A549 (cell line): ENCODE results near the gene GAL3ST3.

ENCODE experiments used
- CTCF ChIP-seq: fragments of >200 bp; sonication (Bioruptor Twin); formaldehyde crosslinking; IDR thresholded peaks from 3 replicates; pipeline ENCODE4 v1.5.1; 2016
- ELK1 ChIP-seq: fragments of 150-350 bp; IDR thresholded peaks from 2 replicates; pipeline ENCODE4 v1.6.1; 2014; ENCODE audit warnings: low read depth, mild to moderate bottlenecking, low read length
- EP300 ChIP-seq, 2 experiments: fragments of >200 bp; sonication (Bioruptor Twin); formaldehyde crosslinking; IDR thresholded peaks; 2 replicates in 1 of 2; 3 replicates in 1 of 2; pipeline ENCODE4 v1.6.1; 2016 to 2017
- ESRRA ChIP-seq: fragments of 150-350 bp; IDR thresholded peaks from 2 replicates; pipeline ENCODE4 v1.6.1; 2014; ENCODE audit warnings: mild to moderate bottlenecking, low read length, borderline replicate concordance
- JUN ChIP-seq, 2 experiments: fragments of >200 bp; sonication (Bioruptor Twin); formaldehyde crosslinking; IDR thresholded peaks; 2 replicates in 1 of 2; 3 replicates in 1 of 2; pipeline ENCODE4 v1.6.1; 2016 to 2017
- MAX ChIP-seq: IDR thresholded peaks from 2 replicates; pipeline ENCODE4 v1.6.1; 2012
- POLR2A ChIP-seq: IDR thresholded peaks from 2 replicates; pipeline ENCODE4 v1.6.1; 2012; ENCODE audit warnings: mild to moderate bottlenecking, low read length
- RAD21 ChIP-seq, 2 experiments: fragments of >200 bp in 1 of 2; sonication (Bioruptor Twin) in 1 of 2; formaldehyde crosslinking in 1 of 2; IDR thresholded peaks in 1 of 2; conservative IDR thresholded peaks in 1 of 2; 2 replicates in 1 of 2; 3 replicates in 1 of 2; pipeline ENCODE4 v1.6.1; 2012 to 2018; ENCODE audit warnings: inconsistent platforms in 1 of 2
- TP53 ChIP-seq: fragments of 250-450 bp; sonication (Bioruptor Pico); IDR thresholded peaks from 2 replicates; pipeline ENCODE4 v1.5.0; 2021; ENCODE audit warnings: mild to moderate bottlenecking, moderate library complexity
- ZFP36 ChIP-seq: fragments of 450-650 bp; IDR thresholded peaks from 2 replicates; pipeline ENCODE4 v1.6.1; 2014; ENCODE audit warnings: borderline replicate concordance; ENCODE audit not compliant: partially characterized antibody

GRCh38 chr11:66008468-66009101 lies 40.4 kb downstream of the GAL3ST3 start:
- TF ChIP-seq POLR2A (no peak), ELK1 (no peak), TP53 (CRISPR knock-in tag) (no peak), CTCF (no peak), JUN (IDR thresholded peaks at IDR 0.05) (no peak), EP300 (IDR thresholded peaks at IDR 0.05) (no peak), RAD21 (conservative IDR thresholded peaks at IDR 0.05 in 1 of 2, IDR thresholded peaks at IDR 0.05 in 1 of 2) (no peak), ZFP36 (no peak), MAX (no peak), ESRRA (no peak)
